SK-N-DZ (cell line): ENCODE data around the gene KRT15. TPM values are rescaled to one million over a fixed set of nuclear protein-coding genes. Genes with fewer than 3 reads are reported as not detected.

Experiments used
- DNase-seq: peaks from one replicate; pipeline ENCODE4 v3.0.0-alpha.2; 2015; ENCODE audit warnings: low spot score
- polyA plus RNA-seq, 2 experiments: library from polyadenylated mRNA; depleted of rRNA; stranded (reverse); fragments of >200 nt; gene quantifications; 2 replicates each; pipeline ENCODE4 v1.2.3, GENCODE V29; 2014

Gene KRT15
- polyA plus RNA-seq (2014; cell fraction: cytosol; rRNA removed), result not detected in 2 replicates
- not detected in 2 replicates for polyA plus RNA-seq (2014; cell fraction: nucleus; rRNA removed)

DNA sequence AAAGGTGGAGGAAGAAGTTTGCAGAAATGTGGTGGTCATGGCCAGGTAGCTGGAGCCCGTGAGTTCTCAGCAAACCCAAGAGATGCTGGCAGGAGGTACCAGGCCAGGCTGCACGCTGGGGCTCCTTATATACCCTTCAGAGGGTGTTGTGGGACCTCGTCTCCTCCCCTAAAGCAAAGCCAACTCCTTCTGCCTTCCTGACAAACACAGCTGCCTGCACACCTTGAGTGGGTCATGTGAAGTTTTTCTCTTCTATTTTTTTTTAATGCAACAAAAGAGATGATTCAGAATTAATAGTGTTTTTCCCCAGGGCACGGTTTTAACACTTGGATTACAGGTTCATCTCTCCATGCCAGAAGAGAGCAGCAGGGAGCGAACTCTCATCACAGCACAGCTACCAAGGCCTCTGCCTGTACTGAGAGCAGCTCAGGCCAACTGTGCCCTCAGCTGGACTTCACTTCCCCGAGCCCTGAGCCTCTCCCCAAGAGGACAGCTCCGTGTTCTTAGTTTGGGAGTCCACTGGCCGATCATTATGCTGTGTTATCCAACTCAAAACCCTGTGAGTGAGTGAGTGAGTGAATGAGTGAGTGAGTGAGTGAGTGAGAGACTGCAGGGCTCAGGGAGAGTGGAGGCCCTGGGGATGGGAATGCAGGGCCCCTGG lies at the start of gene KRT15:
Gene KRT15 (minus strand): TSS at position 102 of the 661 bp plus-strand sequence. CDS start 63 bp downstream, at position 39.
- DNase-seq, result no peak

DNA sequence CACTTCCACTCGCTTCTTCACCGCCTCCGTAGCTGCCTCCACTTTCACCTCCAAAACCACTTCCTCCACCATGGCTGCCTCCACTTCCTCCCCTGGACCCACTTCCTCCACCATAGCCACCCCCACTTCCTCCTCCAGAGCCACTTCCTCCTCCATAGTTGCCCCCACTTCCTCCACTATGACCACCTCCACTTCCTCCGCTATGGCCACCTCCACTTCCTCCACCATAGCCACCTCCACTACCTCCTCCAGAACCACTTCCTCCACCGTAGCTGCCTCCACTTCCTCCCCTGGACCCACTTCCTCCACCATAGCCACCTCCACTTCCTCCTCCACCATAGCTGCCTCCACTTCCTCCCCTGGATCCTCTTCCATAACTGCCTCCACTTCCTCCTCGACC lies 48.6 kb upstream of the KRT15 start:
- no peak for DNase-seq

DNA sequence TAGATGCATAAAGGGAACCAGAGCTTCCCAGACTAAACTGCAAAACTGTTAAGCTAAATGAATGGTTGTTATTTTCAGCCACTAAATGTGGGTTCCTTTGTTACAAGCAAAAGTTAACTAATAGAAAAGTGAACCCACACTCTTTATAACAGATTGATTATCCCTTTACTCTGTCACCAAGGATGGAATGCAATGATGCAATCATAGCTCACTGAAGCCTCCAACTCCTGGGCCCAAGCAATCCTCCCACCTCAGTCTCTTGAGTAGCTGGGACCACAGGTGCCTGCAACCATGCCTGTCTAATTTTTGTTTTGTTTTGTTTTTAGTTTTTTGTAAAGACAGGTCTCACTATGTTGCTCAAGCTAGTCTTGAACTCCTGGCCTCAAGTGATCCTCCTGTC lies 46.6 kb upstream of the KRT15 start:
- no peak for DNase-seq

DNA sequence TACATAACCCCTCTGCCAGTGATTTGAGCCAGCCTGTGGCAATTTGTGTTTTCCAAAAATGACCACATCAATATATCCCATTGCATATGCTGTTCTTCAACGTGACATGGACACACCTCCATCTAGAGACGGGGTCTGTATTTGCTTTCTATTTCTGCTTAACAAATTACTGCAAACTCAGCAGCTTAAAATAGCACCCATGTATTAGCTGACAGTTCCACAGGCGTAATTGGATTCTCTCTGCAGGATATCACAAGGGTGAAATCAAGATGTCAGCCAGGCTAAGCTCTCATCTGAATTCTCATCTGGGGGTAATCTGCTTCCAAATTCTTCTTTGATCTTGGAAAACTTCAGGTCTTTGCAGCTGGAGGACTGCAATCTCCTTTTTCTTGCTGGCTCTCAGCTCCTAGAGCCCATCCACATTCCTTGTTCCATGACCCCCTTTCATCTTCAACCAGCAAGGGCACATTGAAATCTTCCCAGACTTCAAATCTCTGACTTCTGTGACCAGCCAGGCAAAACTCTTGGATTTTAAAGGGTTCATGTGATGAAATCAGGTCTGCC lies 45.0 kb upstream of the KRT15 start:
- DNase-seq, result no peak

DNA sequence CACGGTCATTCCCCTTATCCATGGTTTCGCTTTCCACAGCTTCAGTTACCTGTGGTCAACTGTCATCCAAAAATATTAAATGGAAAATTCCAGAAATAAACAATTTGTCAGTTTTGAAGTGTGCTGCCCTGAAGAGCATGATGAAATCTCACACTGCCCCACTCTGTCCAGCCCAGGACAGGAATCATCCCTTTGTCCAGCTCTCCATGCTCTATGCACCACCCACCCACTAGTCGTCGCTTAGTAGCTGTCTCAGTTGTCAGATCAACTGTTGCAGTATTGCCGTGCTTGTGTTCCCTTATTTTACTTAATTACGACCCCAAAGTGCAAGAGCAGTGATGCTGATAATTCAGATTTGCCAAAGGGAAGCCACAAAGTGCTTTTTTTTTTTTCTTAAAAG lies 42.9 kb upstream of the KRT15 start:
- DNase-seq, result no peak

DNA sequence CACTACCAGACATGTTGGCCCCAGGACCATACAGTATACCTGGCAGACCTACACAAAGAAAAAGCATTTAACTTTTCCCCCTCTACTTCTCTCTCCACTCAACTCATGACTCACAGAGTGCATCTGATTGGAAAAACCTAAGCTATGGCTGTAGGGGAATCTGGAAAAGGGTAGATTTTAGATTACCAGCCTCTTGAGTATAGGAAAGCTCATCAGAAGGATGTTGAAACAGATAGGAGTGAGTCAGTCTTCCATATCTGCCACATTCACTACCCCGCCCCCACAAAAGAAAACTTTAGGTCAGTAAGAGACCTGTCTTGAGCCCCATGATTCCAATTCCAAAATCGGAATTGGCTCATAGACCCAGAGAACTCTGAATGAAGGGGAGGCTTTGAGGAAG lies 40.9 kb upstream of the KRT15 start:
- no peak for DNase-seq

DNA sequence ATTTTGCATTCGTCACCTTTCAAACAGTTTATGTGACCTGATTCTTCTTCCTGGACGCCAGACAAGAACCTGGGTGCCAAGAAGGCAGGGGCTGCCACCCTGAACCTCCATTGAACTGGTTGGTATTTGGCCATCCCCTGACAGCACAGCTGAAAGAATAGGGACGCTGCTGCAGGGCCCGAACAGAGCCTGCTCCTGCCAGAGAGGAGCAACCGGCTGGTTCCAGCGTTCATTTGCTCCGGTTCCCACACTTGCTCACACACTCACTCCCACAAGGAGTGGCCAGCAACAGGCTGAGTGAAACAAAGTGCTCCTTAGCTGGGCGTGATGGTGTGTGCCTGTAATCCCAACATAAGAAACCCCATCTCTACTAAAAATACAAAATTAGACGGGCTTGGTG lies 38.2 kb upstream of the KRT15 start:
- DNase-seq, result no peak

DNA sequence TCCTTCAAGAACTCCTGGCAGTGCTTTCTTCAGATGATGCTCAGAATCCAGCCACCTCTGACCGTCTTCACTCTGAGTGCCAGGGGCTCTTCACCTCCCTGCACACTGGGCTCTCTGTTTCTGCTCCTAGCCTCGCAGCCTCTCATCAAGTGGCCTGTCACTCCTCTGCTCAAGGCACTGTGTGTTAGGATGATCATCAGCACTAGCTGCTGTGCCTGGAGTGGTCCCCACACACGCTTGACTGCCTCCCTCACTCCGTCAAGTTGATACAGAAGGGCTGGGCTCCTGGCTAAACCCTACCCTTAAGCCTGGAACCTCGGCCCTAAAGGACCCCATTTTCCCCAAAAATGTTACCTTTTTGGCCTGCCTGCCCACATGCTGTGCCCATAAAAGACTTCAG lies 37.6 kb upstream of the KRT15 start:
- DNase-seq, result no peak

DNA sequence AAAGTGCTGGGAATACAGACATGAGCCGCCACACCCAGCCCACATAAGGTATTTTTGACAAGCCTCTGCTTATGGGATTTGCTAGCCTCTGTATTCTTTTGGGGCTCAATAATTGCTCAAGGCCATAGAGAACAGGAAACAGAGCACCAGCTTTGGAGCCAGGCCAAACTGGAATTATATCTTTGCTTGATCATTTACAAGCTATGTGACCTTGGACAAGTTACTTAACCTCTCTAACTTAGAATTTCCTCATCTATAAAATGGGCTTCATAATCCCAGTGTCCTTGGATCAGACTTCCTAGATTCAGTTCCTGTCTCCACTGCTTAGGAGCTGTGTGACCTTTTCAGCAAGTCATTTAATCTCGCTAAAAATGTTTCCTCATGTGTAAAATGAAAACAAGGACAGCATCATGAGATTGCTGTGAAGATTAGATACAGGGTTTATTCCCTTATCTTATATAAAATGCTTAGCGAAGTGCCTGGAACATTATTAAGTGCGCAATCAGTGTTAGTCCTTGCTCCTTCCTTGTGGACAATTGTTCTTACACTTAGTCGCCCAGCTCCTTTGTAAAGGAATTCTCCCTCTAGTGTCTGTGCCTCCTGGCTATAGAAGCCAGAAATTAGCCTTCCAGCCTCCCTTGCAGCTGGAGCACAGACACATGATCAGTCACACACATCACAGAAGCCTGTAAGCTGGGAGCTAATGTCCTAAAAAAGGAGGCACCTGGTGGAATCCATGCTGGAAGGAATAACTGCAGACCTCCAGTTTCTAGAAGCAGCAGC lies 36.6 kb upstream of the KRT15 start:
- no peak for DNase-seq

DNA sequence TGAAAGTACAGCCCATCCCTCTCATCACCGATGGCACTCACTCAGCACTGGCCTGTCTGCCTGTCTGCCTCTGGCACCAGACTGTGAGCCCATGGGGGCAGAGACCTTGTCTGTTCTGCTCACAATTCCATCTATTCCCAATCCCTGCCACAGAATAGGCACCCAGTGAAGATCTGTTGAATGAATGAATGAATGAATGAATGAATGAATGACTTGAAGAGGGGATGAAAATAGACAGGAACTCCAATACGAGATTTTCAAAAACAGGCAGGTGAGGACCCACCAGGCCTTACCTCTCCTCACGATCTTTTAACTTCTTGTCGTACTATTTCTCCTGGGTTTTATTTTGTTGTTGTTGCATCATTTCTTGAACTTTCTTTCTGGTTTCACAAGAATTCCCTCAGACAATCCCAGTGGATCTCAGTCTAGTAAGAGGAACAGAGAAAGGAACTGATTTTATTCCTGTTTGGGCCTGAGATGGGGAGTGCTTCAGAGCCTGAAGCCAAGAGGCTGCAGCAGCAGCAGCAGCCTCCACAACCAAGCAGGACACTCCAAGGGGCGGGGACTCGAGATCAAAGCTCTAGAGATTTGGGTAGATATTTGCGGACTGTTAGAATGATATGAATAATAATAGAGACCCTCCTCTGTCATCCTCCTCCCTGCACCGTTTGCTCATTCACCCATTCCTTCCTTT lies 35.4 kb upstream of the KRT15 start:
- DNase-seq, result no peak

DNA sequence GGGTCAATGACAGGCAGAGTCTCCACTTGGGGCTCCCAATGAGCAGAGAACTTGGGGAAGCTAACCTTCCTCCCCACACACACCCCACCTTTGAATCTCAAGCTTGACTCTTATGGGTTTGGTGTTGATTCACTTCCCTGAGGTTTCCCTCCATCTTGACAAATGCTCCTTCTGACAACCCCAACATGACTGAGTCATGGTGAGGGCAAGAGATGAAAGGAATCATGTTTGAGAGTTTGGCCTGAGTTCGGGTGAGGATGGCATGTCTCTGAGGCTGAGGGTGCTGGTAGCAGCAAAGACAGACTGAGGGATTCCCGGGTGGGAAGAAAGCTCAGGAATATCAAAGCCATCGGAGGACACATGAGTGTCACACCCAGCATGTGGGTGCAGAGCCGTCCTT lies 34.5 kb upstream of the KRT15 start:
- DNase-seq, result no peak

DNA sequence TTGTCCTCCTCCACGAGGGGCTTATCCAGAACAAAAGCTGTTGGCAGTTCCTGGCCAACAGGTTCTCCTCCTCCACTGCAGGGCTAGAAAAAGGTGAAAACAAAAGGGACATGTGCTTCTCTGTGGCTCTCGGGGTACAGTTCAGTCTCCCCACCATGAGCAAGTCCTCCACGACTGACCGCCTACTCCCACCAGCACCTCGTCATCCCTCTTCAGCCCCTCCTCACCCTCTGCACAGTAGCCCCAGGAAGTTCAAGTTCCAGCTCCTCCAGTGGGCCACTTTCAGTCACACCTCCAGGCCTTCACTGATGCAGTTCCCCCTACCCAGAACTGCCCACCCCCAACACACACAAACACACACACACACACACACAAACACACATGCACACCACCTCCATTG lies 33.8 kb upstream of the KRT15 start:
- DNase-seq, result no peak

DNA sequence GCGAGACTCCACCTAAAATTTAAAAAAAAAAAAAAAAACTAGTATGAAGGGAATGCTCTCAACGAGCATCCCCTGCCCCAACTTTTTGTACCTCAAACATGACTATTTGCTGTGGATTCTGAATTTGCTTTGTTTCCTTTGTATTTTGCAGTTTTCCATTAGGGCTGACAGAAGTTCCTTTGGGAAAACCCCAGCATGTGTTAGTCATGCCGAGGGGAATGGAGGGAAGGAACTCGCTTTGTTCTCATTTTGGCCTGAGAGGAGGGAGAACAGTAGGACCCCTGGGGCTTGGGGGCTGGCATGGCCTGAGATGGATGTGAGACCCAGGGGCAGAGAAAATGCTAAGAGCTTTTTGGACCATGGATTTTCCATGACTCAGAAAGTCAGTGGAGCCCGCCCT lies 32.7 kb upstream of the KRT15 start:
- DNase-seq, result no peak

DNA sequence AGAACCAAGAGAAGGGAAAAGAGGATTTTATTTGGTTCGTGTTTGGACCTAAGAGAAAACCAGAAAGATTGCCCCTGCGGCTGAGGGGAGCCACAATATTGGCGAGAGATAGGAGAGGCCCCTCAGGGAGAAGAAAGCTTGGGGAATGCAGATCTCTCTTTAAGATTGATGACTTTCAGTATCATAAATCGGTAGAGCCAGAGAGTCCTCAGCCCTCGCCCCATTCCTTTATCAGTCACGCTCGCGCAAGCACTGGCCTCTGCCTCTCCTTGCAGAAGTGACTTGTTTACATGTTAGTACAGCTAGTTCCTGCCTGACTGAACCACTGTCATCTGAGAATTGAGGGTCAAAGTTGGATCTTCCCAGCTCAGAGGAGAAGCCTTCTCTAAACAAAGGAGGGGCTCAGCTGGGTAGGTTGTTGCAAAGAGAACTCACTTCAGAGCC lies 30.9 kb upstream of the KRT15 start:
- DNase-seq, result no peak

DNA sequence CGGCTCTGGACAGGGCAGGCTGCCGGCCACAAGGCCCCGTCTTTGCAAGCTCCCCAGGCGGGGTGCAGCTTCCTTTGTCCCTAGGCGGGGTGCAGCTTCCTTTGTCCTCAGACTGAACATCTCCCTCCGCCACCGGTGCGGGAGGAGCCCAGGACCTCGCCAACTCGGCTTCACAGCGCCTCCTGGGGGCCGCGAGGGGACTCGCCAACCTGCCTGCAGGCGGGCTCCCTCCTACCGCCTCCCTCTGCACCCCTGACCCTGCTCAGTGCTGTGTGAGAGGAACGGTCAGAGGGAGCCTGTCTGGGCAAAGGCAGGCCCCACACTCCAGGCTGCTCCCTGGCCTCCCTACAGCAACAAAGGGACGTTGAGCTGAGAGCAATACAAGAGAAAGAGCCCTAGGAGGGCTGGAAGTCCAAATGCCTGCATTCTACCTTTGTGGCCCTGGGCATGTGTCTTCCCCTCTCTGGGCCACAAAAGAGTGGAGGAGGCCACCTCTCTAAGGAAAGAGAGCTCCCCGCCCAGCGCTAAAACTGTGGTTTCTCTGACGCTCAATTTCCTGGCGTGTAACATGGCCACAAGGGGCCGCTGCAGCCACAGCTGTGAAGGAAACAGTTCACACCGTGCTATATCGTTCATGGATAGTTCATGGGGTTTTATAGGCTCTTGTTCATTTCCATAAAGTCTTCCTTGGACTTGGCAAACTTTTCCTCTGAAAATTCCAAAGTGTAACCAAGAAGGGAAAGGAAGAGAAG lies 30.3 kb upstream of the KRT15 start:
- peak; percentile 82 for DNase-seq

DNA sequence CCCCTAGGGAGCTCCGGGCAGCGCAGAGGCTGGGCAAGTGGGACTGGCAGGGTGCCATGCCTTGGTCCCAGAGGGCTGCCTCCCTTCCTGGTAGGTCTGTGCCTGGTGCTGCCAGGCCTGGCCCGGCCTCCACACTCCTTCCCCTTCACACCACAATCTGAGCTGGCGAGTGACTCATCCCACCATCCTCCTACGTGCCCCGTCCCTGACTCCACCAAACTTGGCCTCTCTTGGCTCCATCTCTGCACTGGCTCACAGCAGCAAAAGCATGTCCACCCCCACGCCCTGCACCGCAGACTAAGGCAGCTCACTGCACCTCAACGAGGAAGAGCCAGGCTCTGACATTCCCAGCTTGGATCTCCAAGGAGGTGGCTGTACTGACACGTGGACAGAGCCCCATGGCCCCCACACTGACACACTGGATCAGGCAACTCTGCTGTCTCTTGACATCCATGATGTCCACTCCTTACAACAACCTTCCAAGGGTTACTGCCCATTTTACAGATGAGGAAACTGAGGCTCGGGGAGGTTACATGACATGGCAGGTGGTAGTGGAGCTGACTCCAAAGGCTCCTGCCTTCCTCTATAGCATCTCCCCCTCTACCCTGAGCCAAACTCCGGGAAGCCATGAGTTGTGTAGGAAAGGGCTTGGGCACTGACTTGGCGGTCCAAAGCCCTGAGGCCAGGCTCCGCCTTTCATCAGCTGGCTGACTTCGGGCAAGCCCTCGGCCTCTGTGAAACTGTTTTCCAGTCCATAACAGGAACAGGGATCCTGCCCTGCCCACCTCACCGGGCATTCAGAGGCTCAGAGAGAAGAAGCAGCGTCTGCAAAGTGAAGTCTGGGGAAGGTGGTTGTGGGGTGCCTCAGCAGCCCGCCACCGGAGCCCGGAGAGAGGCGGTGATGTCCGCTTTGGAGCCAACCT lies 29.5 kb upstream of the KRT15 start:
- peak; percentile 17 for DNase-seq

DNA sequence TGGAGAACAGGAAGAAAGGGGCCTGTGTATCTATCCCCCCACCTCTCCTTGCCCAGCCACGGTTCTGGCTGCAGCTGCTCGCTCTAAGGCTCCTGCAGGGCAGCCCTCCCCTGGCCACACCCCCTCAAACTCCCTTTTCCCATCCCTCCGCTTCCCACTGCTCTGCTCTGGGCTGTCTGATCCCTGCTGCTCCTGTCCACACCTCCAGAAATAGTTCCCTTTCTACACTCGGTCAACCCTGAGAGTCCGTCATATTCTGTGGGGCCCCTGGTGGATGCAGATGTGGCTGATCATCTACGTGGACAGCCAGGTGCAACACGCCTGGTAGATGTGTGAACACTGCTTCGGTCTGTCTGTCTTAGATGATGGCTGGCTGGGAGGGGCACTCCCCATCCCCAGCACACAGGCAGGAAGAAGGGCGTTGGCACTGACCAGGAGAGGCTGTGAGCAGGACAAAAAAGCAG lies 28.7 kb upstream of the KRT15 start:
- DNase-seq, result peak; percentile 42

DNA sequence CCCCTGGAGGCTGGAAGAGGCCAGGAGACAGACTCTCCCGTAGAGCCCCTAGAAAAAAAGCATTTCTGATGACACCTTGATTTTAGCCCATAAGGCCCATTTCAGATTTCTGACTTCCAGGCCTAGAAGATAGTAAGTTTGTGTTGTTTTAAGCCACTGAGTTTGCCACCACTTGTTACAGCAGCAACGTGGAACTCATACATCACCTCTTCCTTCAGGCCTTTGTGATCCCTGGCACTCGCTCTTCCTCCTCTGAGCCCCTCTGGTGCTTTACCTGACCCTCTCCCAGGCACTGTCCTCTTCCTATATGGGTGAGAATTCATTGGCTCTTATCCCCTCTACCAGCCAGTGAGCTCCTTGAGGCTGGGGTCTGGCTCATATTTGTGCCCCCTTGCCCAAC lies 28.1 kb upstream of the KRT15 start:
- no peak for DNase-seq

DNA sequence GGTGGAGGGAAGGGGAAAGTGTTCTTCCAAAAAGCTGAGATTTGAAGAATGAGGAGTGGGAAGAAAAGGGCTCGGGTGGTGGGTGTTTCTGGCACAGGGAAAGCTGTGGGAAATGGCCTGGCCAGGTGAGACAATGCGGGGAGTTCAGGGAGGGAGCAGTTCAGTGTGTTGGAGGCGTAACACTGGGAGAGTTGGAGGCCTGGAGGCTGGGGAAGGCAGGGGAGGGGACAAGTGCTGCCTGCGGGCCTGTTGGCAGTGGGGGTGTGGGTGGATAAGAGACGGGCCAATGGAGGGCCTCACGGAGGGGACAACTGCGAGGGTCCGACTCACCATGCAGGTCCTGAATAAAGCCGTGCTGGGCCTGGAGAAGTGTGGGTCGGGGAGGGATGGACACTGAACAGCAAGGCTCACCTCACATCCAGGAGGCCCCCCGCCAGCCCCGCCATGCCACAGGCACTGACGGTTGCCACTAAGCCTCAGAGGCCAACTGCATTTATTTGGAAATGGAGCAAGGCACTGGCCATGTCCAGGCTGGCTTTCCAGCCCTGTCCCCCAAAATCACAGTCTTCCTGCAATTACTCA lies 27.2 kb upstream of the KRT15 start:
- no peak for DNase-seq

DNA sequence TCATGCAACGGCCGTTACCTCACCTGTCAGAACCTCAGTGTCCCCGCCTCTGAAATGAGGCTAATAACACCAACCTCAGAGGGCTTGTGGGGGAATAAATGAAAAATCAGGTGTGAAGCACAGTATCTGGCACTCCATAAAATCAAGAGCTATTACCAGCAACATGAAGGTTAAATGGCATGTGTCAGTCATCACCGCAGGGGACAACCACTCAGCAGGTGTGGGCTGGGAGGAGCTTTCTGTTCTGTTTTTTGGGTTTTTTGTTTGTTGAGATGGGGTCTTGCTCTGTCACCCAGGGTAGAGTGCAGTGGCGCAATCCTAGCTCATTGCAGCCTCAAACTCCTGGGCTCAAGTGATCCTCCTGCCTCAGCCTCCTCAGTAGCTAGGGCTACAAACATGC lies 26.2 kb upstream of the KRT15 start:
- no peak for DNase-seq
